IPS-18a (cell line): ENCODE results near the gene NT5C1B.

Experiments
- H3K27ac ChIP-seq: one replicate; pipeline ENCODE4 v1.5.1; 2013; ENCODE audit warnings: low read length
- H3K27me3 ChIP-seq: one replicate; pipeline ENCODE4 v1.6.1; 2013; ENCODE audit warnings: mild to moderate bottlenecking, low read length; ENCODE audit not compliant: control insufficient read depth, insufficient read depth
- H3K36me3 ChIP-seq: one replicate; pipeline ENCODE4 v1.6.1; 2013; ENCODE audit warnings: low read depth, low read length; ENCODE audit not compliant: control insufficient read depth
- H3K4me1 ChIP-seq: one replicate; pipeline ENCODE4 v1.6.1; 2013; ENCODE audit warnings: low read depth, low read length; ENCODE audit not compliant: control insufficient read depth
- H3K4me3 ChIP-seq: one replicate; pipeline ENCODE4 v1.5.1; 2013; ENCODE audit warnings: low read length
- H3K9ac ChIP-seq: one replicate; pipeline ENCODE4 v1.6.1; 2013; ENCODE audit warnings: mild to moderate bottlenecking, low read length, moderate library complexity
- H3K9me3 ChIP-seq: one replicate; pipeline ENCODE4 v1.6.1; 2013; ENCODE audit warnings: low read depth, low read length; ENCODE audit not compliant: control insufficient read depth

The NT5C1B gene

GRCh38 chr2:18598848-18599484 lies 9.6 kb upstream of the NT5C1B start:
- no peaks in the 10 kb centered on the region for H3K4me1 ChIP-seq
- no peaks in the 10 kb centered on the region for H3K9me3 ChIP-seq
- H3K27me3 ChIP-seq: no peaks in the 10 kb centered on the region
- no peaks in the 10 kb centered on the region for H3K36me3 ChIP-seq
- H3K9ac ChIP-seq: no peak overlapping the region
- no peak overlapping the region for H3K27ac ChIP-seq
- H3K4me3 ChIP-seq: no peak overlapping the region

- Histone ChIP-seq H3K4me3 (no peak overlapping the region), H3K4me1 (no peaks in the 10 kb centered on the region), H3K27me3 (no peaks in the 10 kb centered on the region), H3K9ac (no peak overlapping the region), H3K27ac (no peak overlapping the region), H3K9me3 (no peaks in the 10 kb centered on the region), H3K36me3 (no peaks in the 10 kb centered on the region)
Observed at GRCh38 chr2:18597618-18598017, 8.2 kb upstream of the NT5C1B start.

GRCh38 chr2:18596993-18597392 lies 7.6 kb upstream of the NT5C1B start:
- Histone ChIP-seq H3K36me3 (no peaks in the 10 kb centered on the region), H3K27me3 (no peaks in the 10 kb centered on the region), H3K27ac (no peak overlapping the region), H3K9me3 (no peaks in the 10 kb centered on the region), H3K9ac (no peak overlapping the region), H3K4me1 (no peaks in the 10 kb centered on the region), H3K4me3 (no peak overlapping the region)

GRCh38 chr2:18593496-18593895 lies 4.1 kb upstream of the NT5C1B start:
- Histone ChIP-seq H3K36me3 (no peaks in the 10 kb centered on the region), H3K4me3 (no peak overlapping the region), H3K4me1 (no peaks in the 10 kb centered on the region), H3K27ac (no peak overlapping the region), H3K27me3 (no peaks in the 10 kb centered on the region), H3K9ac (no peak overlapping the region), H3K9me3 (no peaks in the 10 kb centered on the region)

- no peaks in the 10 kb centered on the region for H3K9me3 ChIP-seq
- H3K4me3 ChIP-seq: no peak overlapping the region
- no peaks in the 10 kb centered on the region for H3K36me3 ChIP-seq
- H3K27me3 ChIP-seq: no peaks in the 10 kb centered on the region
- no peaks in the 10 kb centered on the region for H3K4me1 ChIP-seq
- H3K9ac ChIP-seq: no peak overlapping the region
- no peak overlapping the region for H3K27ac ChIP-seq
Observed at GRCh38 chr2:18592372-18592771, 3.0 kb upstream of the NT5C1B start.

DNA sequence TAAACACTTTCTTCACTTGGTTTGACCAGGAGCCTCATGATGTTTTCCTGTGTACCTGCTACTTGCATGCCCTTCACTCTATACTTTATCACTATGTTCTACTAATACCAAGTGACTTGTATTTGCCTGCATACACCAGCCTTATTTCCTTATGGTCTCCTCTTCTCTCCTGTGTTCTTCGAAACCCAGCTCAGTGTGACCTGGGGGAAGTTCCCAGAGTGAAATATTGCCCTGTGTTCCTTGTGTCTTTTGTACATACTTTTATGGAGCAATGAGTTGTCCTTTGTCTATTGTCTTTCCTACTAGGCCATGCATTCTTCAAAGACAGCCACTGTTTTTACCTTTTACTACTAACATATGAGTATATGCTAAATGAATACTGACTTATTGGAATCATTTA lies 567 bp downstream of the NT5C1B start:
- Histone ChIP-seq H3K4me1 (no peaks in the 10 kb centered on the region), H3K4me3 (no peak overlapping the region), H3K27ac (no peak overlapping the region), H3K36me3 (no peaks in the 10 kb centered on the region), H3K9me3 (no peaks in the 10 kb centered on the region), H3K9ac (no peak overlapping the region), H3K27me3 (no peaks in the 10 kb centered on the region)

DNA sequence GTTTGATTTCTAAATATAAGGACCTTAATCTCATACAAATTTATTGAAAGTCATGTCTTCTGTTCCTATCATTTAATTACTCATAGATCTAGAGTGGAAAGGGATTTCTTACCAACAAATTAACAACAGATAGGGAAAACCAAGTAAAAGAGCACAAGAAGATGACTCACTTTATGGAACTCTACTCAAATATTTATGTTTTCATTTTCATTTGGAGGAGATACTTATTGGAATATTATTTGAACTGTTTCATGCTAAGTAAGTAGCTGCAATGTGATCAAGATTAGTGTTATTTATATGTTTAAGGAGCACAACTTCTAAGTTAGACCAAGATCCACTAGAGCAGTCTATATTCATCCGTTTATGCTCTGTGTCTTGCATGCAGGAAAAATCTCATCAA lies 1.3 kb downstream of the NT5C1B start:
- Histone ChIP-seq H3K4me1 (no peaks in the 10 kb centered on the region), H3K36me3 (no peaks in the 10 kb centered on the region)

DNA sequence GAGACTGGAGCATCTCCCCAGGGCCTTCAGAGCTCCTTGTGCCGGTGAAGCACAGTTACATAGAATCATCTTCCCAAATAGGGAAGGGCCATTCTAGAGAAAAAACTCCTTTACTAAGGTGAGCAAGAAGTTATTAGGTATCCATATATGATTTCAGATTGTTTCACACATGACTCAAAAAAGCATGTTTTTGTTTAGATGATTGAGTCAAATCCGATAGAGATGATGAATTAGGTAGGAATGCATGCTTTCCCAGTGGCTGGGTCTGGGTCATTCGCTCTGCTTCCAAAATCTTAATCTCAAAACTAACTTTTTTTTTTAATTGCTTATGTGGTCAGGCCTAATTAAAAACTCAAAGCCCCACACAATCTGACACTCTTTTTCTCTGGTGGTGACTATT lies 3.8 kb downstream of the NT5C1B start:
- Histone ChIP-seq H3K4me1 (no peaks in the 10 kb centered on the region), H3K27me3 (no peaks in the 10 kb centered on the region), H3K36me3 (no peaks in the 10 kb centered on the region), H3K4me3 (no peak overlapping the region), H3K9ac (no peak overlapping the region), H3K9me3 (no peaks in the 10 kb centered on the region), H3K27ac (no peak overlapping the region)

More for the DNA sequence above, 1.3 kb downstream of the NT5C1B start:
- Histone ChIP-seq H3K27me3 (no peaks in the 10 kb centered on the region), H3K27ac (no peak overlapping the region), H3K9ac (no peak overlapping the region), H3K9me3 (no peaks in the 10 kb centered on the region), H3K4me3 (no peak overlapping the region)

DNA sequence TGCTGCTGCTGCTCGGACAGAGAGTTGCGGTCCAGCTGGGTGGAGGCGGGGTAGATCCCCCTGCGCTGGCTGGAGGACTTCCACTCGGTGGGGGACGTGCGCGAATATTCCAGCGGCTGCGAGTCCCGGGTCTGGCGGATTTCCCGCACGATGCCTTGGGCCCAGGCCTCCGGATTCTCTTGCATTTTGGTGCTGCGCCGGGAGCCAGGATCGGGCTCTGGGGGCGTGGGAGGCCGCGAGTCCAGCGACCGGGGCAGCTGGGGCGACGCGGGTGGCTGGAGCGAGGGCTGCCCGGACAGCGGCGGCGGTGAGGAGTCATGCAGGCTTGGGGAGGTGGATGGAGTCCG lies 4.8 kb downstream of the NT5C1B start:
- H3K27ac ChIP-seq: no peak overlapping the region
- no peaks in the 10 kb centered on the region for H3K36me3 ChIP-seq
- H3K9ac ChIP-seq: no peak overlapping the region
- no peak overlapping the region for H3K4me3 ChIP-seq
- no peaks in the 10 kb centered on the region for H3K4me1 ChIP-seq
- no peaks in the 10 kb centered on the region for H3K27me3 ChIP-seq
- no peaks in the 10 kb centered on the region for H3K9me3 ChIP-seq

DNA sequence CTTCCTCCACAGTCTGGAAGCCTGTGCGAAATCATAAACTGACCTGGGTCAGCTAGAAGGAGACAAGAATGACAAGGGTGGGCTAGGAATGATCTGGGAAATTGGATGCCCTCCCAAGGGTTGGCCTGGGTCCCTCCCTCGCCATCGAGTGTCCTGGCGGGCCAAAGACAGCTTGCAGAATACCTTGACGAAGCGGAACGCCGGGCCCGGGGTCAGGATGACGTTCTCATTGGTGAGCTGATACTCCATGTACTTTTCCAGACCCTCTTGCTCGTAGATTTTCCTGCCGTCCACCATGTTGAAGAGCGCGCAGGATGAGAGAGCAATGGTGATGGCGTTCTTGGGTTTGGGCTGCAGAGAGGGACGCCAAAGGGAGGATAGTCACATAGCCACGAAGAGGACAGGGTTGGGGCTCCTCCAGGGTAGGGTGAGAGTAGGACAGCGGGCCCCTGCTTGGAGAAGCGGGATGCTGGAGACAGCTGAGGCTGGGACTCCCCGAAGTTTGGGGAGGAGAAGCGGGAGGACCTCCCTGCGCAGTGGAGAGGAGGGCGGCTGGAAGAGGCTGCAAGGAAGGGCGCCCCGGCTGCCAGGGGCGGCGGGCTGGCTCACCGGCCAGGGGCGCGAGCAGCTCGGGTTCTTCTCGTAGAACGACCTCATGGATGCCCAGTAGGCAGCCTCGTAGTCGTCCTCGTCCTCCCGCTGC lies 5.3 kb downstream of the NT5C1B start:
- no peaks in the 10 kb centered on the region for H3K36me3 ChIP-seq
- no peak overlapping the region for H3K9ac ChIP-seq
- H3K4me3 ChIP-seq: no peak overlapping the region
- no peaks in the 10 kb centered on the region for H3K9me3 ChIP-seq
- H3K27me3 ChIP-seq: no peaks in the 10 kb centered on the region
- no peaks in the 10 kb centered on the region for H3K4me1 ChIP-seq
- H3K27ac ChIP-seq: no peak overlapping the region

GRCh38 chr2:18580606-18581005 lies 8.8 kb downstream of the NT5C1B start:
- Histone ChIP-seq H3K36me3 (no peaks in the 10 kb centered on the region), H3K4me3 (no peak overlapping the region), H3K9ac (no peak overlapping the region), H3K9me3 (no peaks in the 10 kb centered on the region), H3K4me1 (no peaks in the 10 kb centered on the region), H3K27me3 (no peaks in the 10 kb centered on the region), H3K27ac (no peak overlapping the region)

DNA sequence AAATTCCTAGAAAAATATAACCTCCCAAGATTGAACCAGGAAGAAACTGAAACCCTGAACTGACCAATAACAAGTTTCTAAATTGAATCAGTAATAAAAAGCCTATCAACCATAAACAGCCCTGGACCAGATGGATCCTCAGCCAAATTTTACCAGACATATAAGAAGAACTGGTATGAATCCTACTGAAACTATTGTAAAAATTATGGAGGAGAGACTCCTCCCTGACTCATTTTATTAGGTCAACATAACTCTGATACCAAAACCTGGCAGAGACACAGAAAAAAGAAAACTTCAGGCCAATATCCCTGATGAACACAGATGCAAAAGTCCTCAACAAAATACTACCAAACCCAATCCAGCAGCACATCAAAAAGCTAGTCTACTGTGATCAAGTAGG lies 11.3 kb downstream of the NT5C1B start:
- H3K9me3 ChIP-seq: no peaks in the 10 kb centered on the region
- H3K9ac ChIP-seq: no peak overlapping the region
- H3K4me1 ChIP-seq: no peaks in the 10 kb centered on the region
- H3K27me3 ChIP-seq: no peaks in the 10 kb centered on the region
- no peaks in the 10 kb centered on the region for H3K36me3 ChIP-seq
- no peak overlapping the region for H3K4me3 ChIP-seq
- no peak overlapping the region for H3K27ac ChIP-seq
